ENCODE measurements around the gene TM4SF1.

Gene TM4SF1, protein sequence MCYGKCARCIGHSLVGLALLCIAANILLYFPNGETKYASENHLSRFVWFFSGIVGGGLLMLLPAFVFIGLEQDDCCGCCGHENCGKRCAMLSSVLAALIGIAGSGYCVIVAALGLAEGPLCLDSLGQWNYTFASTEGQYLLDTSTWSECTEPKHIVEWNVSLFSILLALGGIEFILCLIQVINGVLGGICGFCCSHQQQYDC

DNA sequence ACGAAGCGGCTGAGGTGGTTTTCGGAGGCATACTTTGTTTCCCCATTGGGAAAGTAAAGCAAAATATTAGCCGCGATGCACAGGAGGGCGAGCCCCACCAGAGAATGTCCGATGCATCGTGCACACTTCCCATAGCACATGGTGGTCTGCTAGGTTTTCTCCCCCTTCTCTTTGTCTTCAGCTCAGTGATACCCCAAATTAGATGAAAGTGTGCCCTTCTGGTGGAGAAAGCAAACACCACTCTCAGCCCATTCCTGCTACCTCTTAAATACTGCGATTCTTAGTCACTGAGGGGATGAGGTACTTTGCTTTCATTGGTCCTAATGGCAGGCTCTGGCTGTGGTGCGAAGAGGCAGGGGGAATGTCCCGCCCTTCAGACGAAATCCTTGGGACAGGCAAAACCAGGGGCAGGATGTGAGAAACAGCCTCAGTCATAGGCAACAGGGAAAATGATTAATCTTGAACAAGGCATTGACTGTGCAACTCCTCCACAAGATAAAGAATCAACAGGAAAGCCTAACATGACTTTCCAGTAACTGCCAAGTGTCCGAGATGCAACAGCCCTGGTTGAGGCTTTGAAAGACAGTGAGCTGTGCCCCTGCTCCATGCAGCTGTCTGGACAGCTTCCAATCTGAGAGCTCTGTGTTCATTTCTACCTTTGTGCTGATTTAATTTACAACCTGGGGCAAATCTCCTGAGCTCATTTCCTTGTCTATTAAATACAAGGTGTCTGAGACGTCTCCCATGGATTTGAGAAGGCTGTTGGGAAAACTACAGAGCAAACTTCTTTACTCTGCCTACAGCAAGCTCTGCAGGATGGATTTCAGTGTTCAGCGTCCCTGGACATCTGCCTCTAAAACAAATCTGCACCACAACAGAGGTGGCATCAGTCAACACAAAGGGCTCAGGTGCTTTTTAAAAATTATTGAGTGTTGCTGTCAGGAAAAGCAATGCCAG lies at the start of gene TM4SF1:
TSS of gene TM4SF1 (minus strand) at position 242 of the 957 bp plus-strand sequence. CDS start at position 140, 102 bp downstream.
- peak; percentile 77 for DNase-seq (ENCODE audit: low spot score)

DNA sequence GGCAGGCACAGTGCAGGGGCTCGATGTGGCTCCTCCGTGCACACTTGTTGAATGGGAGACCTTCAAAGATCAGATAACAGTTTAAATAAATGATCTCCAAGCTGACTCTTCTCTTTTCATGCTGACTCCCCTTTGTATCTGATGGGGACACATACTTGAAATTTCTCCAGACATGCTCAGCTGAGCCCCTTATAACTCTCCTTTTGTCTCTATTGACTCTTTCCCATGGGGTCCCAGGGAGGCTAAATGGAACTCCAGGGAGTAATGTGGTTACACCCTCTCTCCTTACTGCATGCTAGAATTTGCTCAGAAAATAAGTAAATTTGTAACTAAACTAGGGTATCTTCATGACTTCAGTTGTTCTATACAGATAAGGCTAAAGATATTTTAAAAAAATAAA lies 48.9 kb upstream of the TM4SF1 start:
- DNase-seq (ENCODE audit: low spot score) = no peak

- DNase-seq (ENCODE audit: low spot score) = no peak
Measured at GRCh38 chr3:149424918-149425317, 47.5 kb upstream of the TM4SF1 start.

GRCh38 chr3:149421764-149422163 lies 44.3 kb upstream of the TM4SF1 start:
- no peak for DNase-seq (ENCODE audit: low spot score)

DNA sequence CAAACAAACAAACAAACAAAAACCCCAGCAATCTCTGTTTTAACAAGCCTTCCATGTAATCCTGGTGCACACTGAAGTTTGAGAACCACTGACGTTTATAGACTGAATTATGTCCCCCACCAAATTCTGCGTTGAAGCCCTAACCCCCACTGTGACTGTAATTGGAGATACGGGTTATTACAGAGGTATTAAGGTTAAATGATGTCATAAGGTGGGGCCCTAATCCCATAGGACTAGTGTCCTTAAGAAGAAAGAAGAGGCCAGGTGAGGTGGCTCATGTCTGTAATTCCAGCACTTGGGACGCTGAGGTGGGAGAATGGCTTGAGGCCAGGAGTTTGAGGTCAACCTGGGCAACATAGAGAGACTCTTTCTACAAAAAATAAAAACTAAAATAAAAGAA lies 42.4 kb upstream of the TM4SF1 start:
- no peak for DNase-seq (ENCODE audit: low spot score)

- no peak for DNase-seq (ENCODE audit: low spot score)
Measured at GRCh38 chr3:149417727-149418126, 40.3 kb upstream of the TM4SF1 start.

GRCh38 chr3:149417174-149417573 lies 39.7 kb upstream of the TM4SF1 start:
- DNase-seq (ENCODE audit: low spot score) = no peak

DNA sequence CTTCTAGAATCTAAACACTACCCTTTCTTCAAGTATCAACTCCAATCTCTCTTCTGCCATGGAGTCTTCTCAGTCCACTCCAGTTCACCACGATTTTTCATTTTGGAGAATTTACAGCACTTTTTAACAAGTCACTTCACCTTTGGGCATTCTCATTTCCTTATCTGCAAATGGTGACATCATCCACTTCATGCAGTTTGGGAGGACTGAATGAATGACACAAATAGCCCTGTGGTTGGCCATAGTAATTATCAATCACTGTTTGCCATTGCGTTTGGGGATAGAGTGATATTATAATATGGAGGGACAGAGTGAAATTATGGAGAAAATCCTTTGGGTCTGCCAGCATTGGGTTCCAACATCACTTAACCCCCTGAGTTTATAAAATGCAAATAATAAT lies 38.0 kb upstream of the TM4SF1 start:
- DNase-seq (ENCODE audit: low spot score) = no peak

GRCh38 chr3:149414557-149415231 lies 37.2 kb upstream of the TM4SF1 start:
- DNase-seq (ENCODE audit: low spot score) = no peak

DNA sequence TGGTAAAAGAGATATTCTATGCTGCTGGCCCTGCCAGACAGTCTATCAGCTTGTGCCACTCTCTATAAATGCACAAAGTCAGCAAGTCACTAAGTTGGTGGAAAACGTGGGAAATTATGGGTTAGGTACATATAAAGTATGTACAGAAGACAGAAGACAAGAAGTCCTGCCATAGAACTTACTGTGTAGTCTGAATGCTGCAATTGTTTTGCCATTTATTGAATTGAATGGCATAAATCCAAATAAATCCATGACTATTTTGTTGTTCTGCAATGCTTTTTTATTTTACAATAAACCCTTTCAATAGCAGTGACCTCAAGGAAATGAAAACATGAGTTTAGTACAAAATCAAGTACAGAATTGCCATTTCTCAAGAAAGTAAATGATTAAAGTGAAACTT lies 34.1 kb upstream of the TM4SF1 start:
- DNase-seq (ENCODE audit: low spot score) = peak; percentile 90

DNA sequence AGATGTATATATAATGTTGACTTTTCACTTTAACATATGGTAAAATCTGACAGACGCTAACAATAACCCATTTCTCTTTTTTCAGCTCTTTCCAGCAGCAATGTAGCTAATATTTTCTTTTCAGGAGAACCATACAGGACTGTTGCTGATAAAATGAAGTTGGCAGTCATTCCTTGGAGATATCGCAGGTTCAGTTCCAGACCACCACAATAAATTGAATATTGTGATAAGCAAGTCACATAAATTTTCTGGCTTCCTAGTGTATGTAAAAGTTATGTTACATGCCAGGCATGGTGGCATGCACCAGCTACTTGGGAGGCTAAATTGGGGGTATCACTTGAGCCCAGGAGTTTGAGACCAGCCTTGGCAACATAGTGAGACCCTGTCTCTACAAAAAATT lies 31.9 kb upstream of the TM4SF1 start:
- DNase-seq (ENCODE audit: low spot score) = no peak

DNA sequence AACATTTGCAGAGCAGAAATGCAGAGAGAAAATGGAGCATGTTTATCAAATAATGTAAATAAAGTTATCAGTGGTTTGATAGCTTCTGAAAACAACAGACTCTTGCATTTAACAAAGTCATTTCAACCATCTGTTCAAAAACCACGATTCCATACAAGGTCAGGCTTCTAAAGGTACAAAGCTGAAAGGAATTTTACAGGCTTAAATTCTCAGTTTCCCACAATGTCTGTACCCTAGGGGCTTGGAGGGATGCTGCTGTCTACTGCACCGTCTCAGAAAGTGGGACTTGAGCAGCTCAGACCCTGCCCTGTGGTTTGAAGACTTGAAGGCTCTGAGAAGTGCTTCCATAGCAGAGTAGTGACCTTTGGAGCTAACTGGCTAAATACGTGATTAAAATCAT lies 30.4 kb upstream of the TM4SF1 start:
- no peak for DNase-seq (ENCODE audit: low spot score)

GRCh38 chr3:149406244-149406752 lies 28.8 kb upstream of the TM4SF1 start:
- DNase-seq (ENCODE audit: low spot score) = no peak

- DNase-seq (ENCODE audit: low spot score) = no peak
Measured at GRCh38 chr3:149403443-149403842, 26.0 kb upstream of the TM4SF1 start.

DNA sequence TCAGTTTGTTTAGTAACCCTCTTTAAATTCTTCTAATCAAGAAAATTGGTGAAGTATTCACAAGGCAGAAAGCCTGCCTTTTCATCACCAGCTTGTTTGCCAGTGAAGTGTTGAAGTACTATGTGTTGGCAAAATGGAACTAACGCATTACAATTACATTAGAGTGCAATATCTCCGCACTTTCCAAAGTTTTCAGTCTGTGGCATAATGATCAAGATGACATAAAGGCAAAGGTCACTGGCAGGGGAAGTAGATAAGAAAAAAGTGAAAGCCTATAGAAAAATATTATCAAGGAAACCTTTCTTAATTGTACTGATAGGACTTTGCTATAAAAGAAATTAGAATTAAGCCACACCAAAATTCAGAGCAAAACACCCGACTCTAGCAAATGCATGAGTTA lies 25.0 kb upstream of the TM4SF1 start:
- DNase-seq (ENCODE audit: low spot score) = no peak

DNA sequence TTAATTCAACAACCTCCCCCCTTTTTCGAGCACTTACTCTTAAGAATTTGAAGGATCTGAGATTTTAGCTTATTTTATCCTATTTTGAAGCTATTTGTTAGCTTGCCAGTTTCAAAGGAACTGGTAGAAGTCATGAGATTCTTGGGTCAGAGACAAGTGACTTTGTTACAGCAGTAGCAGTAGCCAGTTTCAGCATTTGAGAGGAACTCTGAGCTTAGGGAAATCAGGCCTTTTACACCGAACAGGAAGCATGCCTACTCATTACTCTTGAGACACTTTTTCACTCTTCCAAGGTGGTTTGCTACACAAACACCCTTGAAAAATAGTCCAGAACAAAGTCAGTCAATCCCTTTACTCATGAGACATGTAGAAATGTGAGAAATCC lies 24.5 kb upstream of the TM4SF1 start:
- DNase-seq (ENCODE audit: low spot score) = no peak

- DNase-seq (ENCODE audit: low spot score) = no peak
Measured at GRCh38 chr3:149401212-149401925, 23.9 kb upstream of the TM4SF1 start.

DNA sequence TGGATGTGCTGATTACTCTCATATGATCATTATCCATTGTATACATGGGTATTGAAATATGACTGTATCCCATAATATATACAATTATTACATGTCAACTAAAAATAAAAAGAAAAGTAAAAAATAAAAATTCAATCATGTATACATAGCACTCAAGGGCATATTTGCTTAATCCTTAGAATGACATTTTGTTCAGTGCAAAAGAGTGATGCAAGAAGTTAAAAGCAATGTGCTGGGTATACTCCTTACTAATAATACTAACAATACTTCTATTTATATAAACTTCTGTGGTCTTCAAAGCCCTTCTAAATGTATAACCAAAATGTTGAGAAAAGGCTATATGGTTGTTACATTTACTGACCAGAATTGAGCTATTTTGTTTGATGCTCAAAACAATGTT lies 23.2 kb upstream of the TM4SF1 start:
- DNase-seq (ENCODE audit: low spot score) = no peak

GRCh38 chr3:149398296-149398695 lies 20.8 kb upstream of the TM4SF1 start:
- no peak for DNase-seq (ENCODE audit: low spot score)

DNA sequence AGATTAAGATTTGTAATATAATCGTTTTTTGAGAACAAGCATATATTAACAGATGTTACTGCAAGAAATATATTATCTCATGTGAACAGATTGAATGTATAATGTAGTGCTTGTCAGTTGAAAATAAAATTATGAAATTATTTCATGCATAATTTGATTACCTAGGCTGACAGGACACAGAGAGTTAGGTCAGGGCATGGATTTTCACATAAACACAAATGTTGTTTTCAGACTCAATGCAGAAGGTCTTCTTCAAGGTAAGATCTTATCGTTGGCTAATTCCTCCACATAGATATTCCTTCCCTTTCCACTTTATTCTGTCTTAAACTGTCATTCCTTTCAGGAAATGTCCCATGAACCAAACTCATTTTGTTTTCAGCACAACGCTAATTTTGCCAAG lies 20.1 kb upstream of the TM4SF1 start:
- no peak for DNase-seq (ENCODE audit: low spot score)

- DNase-seq (ENCODE audit: low spot score) = no peak
Measured at GRCh38 chr3:149396476-149396875, 19.0 kb upstream of the TM4SF1 start.
